CD14-positive monocyte (primary cell): Measurements from ENCODE around the gene CIB4. TPM values are rescaled to one million over a fixed set of nuclear protein-coding genes. Genes with fewer than 3 reads are reported as not detected.

Source experiments
- DNase-seq, 3 donors: peaks; one replicate each; pipeline ENCODE4 v3.0.0-alpha.2; 2011 to 2022
- H2AFZ ChIP-seq: 2 replicates; pipeline ENCODE4 v1.6.0; 2012; ENCODE audit warnings: mild to moderate bottlenecking, low read depth, low read length, inconsistent platforms; ENCODE audit not compliant: insufficient read depth, poor library complexity, severe bottlenecking
- H3K27ac ChIP-seq, 2 donors: 1 replicate in 1 of 2; 2 replicates in 1 of 2; pipeline ENCODE4 v1.5.1; 2012 to 2013; ENCODE audit warnings: low read length in 2 of 2, control low read depth in 1 of 2, inconsistent platforms in 1 of 2, low read depth in 1 of 2, mild to moderate bottlenecking in 1 of 2
- H3K27me3 ChIP-seq, 2 donors: one replicate each; pipeline versions ENCODE4 v1.6.0 to v1.6.1; 2011 to 2013; ENCODE audit warnings: low read length in 2 of 2; ENCODE audit not compliant: control insufficient read depth in 2 of 2, insufficient read depth in 2 of 2
- H3K36me3 ChIP-seq, 2 donors: replicated peaks in 1 of 2; 1 replicate in 1 of 2; 2 replicates in 1 of 2; pipeline versions ENCODE4 v1.5.1 to v1.6.1; 2012 to 2013; ENCODE audit warnings: low read length in 2 of 2, control low read depth in 1 of 2, inconsistent platforms in 1 of 2, mild to moderate bottlenecking in 1 of 2; ENCODE audit not compliant: insufficient read depth in 2 of 2, control insufficient read depth in 1 of 2
- H3K4me1 ChIP-seq, 2 donors: 1 replicate in 1 of 2; 2 replicates in 1 of 2; pipeline versions ENCODE4 v1.5.1 to v1.6.1; 2012 to 2013; ENCODE audit warnings: low read length in 2 of 2, control low read depth in 1 of 2, inconsistent platforms in 1 of 2, mild to moderate bottlenecking in 1 of 2, moderate library complexity in 1 of 2; ENCODE audit not compliant: insufficient read depth in 2 of 2, control insufficient read depth in 1 of 2
- H3K4me2 ChIP-seq: replicated peaks from 2 replicates; pipeline ENCODE3; 2012; ENCODE audit warnings: low read length, moderate library complexity, mild to moderate bottlenecking; ENCODE audit not compliant: poor library complexity, severe bottlenecking; ENCODE audit errors: extremely low read depth
- H3K4me3 ChIP-seq, 3 experiments: fragments of 200-600 bp in 1 of 3; sonication (generic) in 1 of 3; replicated peaks in 1 of 3; 1 replicate in 2 of 3; 2 replicates in 1 of 3; pipeline ENCODE4 v1.5.1; 2011 to 2013; ENCODE audit warnings: low read length in 3 of 3, mild to moderate bottlenecking in 3 of 3, control low read depth in 2 of 3, low read depth in 2 of 3, inconsistent platforms in 1 of 3, moderate library complexity in 1 of 3
- H3K79me2 ChIP-seq: 2 replicates; pipeline ENCODE4 v1.6.0; 2012; ENCODE audit warnings: mild to moderate bottlenecking, control low read depth, inconsistent platforms, low read length, moderate library complexity; ENCODE audit not compliant: insufficient read depth
- H3K9ac ChIP-seq: 2 replicates; pipeline ENCODE4 v1.6.0; 2017; ENCODE audit warnings: low read length, mild to moderate bottlenecking; ENCODE audit not compliant: insufficient read depth, poor library complexity, severe bottlenecking
- H3K9me3 ChIP-seq, 2 donors: replicated peaks in 1 of 2; 1 replicate in 1 of 2; 2 replicates in 1 of 2; pipeline versions ENCODE4 v1.5.1 to v1.6.1; 2012 to 2013; ENCODE audit warnings: low read length in 2 of 2, control low read depth in 1 of 2; ENCODE audit not compliant: control insufficient read depth in 1 of 2, insufficient read depth in 1 of 2
- H4K20me1 ChIP-seq: 2 replicates; pipeline ENCODE4 v1.6.0; 2012; ENCODE audit warnings: mild to moderate bottlenecking, low read length, control low read depth, moderate library complexity; ENCODE audit not compliant: insufficient read depth
- H3K27ac Mint-ChIP-seq, 7 donors: one replicate each; pipeline ENCODE4 v1.8.0; 2020; ENCODE audit warnings: mild to moderate bottlenecking in 7 of 7, mixed read lengths in 7 of 7, moderate library complexity in 6 of 7, inconsistent platforms in 2 of 7
- H3K27me3 Mint-ChIP-seq, 3 donors: one replicate each; pipeline ENCODE4 v1.8.0; 2021 to 2022; ENCODE audit warnings: low read depth in 3 of 3, mild to moderate bottlenecking in 3 of 3, mixed read lengths in 3 of 3, moderate library complexity in 3 of 3, inconsistent platforms in 1 of 3
- H3K36me3 Mint-ChIP-seq, 2 donors: one replicate each; pipeline ENCODE4 v1.8.0; 2020; ENCODE audit warnings: mixed read lengths in 2 of 2, inconsistent platforms in 1 of 2, mild to moderate bottlenecking in 1 of 2
- H3K4me1 Mint-ChIP-seq: one replicate; pipeline ENCODE4 v1.8.0; 2020; ENCODE audit warnings: mild to moderate bottlenecking, mixed read lengths
- H3K4me3 Mint-ChIP-seq, 2 donors: one replicate each; pipeline ENCODE4 v1.8.0; 2020; ENCODE audit warnings: mild to moderate bottlenecking in 2 of 2, mixed read lengths in 2 of 2, moderate library complexity in 1 of 2
- H3K9me3 Mint-ChIP-seq, 7 donors: one replicate each; pipeline ENCODE4 v1.8.0; 2020 to 2022; ENCODE audit warnings: mixed read lengths in 7 of 7, mild to moderate bottlenecking in 6 of 7, moderate library complexity in 6 of 7, inconsistent platforms in 2 of 7
- WGBS: methylation state at CpG from one replicate; pipeline ENCODE4 v1.1.5; 2013; ENCODE audit warnings: missing lambda C conversion rate; ENCODE audit not compliant: insufficient coverage; 5-methylcytosine and 5-hydroxymethylcytosine counted together
- intact Hi-C, 2 donors: fragments of 100-400 bp; cut with micrococcal nuclease; formaldehyde crosslinking; loops; one replicate each; pipeline versions ENCODE4 v1.15.0 to v1.15.1; 2023
- polyA plus RNA-seq, 3 donors: library from polyadenylated mRNA; depleted of rRNA in 1 of 3; unstranded in 2 of 3; stranded (reverse) in 1 of 3; fragments of 300-500 nt in 2 of 3; fragments of >200 nt in 1 of 3; fragmentation: Illumina TruSeq in 2 of 3; gene quantifications; 1 replicate in 2 of 3; 2 replicates in 1 of 3; pipeline ENCODE4 v1.2.3, GENCODE V29; 2012 to 2021
- TF ChIP-seq, protein P1 (sequence below): fragments of 200-600 bp; IDR thresholded peaks from one replicate; pipeline ENCODE4 v1.8.0; 2022; ENCODE audit warnings: antibody characterized with exemption, mild to moderate bottlenecking

CIB4 gene
- polyA plus RNA-seq, 3 donors, result not detected

DNA sequence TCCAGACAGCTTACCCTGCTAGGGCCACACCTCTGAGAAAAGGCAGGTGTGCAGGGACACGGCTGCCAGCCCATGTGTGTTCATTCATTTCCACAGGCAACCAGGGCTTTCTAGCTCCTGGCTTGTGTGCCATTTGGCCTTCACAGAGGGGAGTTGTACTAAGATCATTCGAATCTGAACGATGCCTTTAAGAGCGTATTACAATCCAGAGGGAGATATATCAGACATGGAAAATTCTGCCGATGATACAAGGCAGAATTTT, 99.0 kb downstream of the CIB4 start:
- no peak overlapping the region for H3K4me2 ChIP-seq
- Mint-ChIP-seq H3K36me3 (no peaks in the 10 kb centered on the region), H3K9me3 (peaks cover 0 to 2% (median 0%) of the 10 kb centered on the region in 7 donors), H3K4me3 (no peak overlapping the region), H3K27me3 (peaks cover 4 to 12% (median 8%) of the 10 kb centered on the region in 3 donors), H3K27ac (no peak overlapping the region), H3K4me1 (no peaks in the 10 kb centered on the region)
- H3K27ac ChIP-seq, result no peak overlapping the region
- 95% methylated on average over 3 of the region's 5 CpGs for WGBS
- H3K4me1 ChIP-seq, result no peaks in the 10 kb centered on the region
- H3K36me3 ChIP-seq, result no peaks in the 10 kb centered on the region
- H4K20me1 ChIP-seq, result no peaks in the 10 kb centered on the region
- H3K79me2 ChIP-seq, result no peaks in the 10 kb centered on the region
- TF ChIP-seq, protein P1, sequence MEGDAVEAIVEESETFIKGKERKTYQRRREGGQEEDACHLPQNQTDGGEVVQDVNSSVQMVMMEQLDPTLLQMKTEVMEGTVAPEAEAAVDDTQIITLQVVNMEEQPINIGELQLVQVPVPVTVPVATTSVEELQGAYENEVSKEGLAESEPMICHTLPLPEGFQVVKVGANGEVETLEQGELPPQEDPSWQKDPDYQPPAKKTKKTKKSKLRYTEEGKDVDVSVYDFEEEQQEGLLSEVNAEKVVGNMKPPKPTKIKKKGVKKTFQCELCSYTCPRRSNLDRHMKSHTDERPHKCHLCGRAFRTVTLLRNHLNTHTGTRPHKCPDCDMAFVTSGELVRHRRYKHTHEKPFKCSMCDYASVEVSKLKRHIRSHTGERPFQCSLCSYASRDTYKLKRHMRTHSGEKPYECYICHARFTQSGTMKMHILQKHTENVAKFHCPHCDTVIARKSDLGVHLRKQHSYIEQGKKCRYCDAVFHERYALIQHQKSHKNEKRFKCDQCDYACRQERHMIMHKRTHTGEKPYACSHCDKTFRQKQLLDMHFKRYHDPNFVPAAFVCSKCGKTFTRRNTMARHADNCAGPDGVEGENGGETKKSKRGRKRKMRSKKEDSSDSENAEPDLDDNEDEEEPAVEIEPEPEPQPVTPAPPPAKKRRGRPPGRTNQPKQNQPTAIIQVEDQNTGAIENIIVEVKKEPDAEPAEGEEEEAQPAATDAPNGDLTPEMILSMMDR, result no peak
- no peak overlapping the region for H3K4me3 ChIP-seq
- no peak for DNase-seq
- H3K9me3 ChIP-seq, result no peaks in the 10 kb centered on the region
- H3K9ac ChIP-seq, result no peak overlapping the region
- intact Hi-C loops, result no loop called here
- no peaks in the 10 kb centered on the region for H3K27me3 ChIP-seq
- H2AFZ ChIP-seq, result no peak overlapping the region

DNA sequence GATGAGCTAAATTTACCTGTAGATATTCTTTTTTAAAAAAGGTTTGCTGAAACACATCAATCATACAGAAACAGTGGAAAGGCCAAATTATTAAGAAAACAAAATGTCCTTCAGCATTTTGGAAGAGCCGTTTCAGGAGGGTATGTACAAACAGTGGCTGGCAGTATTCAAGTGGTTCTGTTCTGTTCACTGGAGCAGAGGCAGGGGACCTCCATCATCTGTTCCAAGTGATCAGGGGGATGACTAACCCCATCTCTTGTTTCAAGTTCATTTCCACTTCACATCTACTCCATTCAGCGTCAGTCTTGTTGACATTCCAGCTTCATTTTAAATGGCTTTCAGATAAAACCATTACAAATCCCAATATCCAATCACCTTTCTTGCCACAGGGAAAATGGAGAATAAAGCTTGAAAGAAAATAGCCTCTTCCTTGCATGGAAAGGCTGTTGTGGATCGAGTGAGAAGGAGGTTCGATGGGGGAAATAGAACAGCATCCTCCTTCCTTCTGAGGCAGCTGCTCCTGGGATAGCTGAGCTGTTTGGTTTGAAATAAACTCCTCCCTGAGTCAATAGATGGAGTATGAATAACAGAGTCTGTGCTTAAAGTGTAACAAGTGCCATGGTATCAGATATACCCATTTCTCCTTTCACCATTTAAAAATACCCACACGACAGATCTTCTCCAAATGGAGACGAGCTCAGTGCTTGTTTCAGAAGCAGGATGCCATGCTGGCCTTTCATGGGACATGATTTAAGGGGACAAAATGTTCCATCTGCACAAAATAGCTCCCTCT, 99.6 kb downstream of the CIB4 start:
- H3K9me3 ChIP-seq, result no peaks in the 10 kb centered on the region
- Mint-ChIP-seq H3K4me3 (no peak overlapping the region), H3K27me3 (peaks cover 4 to 12% (median 8%) of the 10 kb centered on the region in 3 donors), H3K36me3 (no peaks in the 10 kb centered on the region), H3K9me3 (peaks cover 0 to 2% (median 0%) of the 10 kb centered on the region in 7 donors), H3K27ac (no peak overlapping the region), H3K4me1 (no peaks in the 10 kb centered on the region)
- intact Hi-C loops, result no loop called here
- H3K27ac ChIP-seq, result no peak overlapping the region
- H3K4me2 ChIP-seq, result no peak overlapping the region
- no peaks in the 10 kb centered on the region for H4K20me1 ChIP-seq
- H3K79me2 ChIP-seq, result no peaks in the 10 kb centered on the region
- no peak overlapping the region for H3K4me3 ChIP-seq
- H2AFZ ChIP-seq, result no peak overlapping the region
- no peaks in the 10 kb centered on the region for H3K27me3 ChIP-seq
- no peaks in the 10 kb centered on the region for H3K36me3 ChIP-seq
- 94% methylated on average over 2 of the region's 6 CpGs for WGBS
- DNase-seq, result no peak
- H3K4me1 ChIP-seq, result no peaks in the 10 kb centered on the region
- no peak overlapping the region for H3K9ac ChIP-seq
- TF ChIP-seq, protein P1, result no peak
